Pons (tissue), 1 donor: ENCODE results near the gene CLHC1.
A peak's percentile ranks its signal among the peaks of the same experiment; 100 is the strongest.

Source experiments
- DNase-seq: peaks from one replicate; pipeline ENCODE4 v3.0.0-alpha.2; 2016; ENCODE audit warnings: low spot score

Gene CLHC1

DNA sequence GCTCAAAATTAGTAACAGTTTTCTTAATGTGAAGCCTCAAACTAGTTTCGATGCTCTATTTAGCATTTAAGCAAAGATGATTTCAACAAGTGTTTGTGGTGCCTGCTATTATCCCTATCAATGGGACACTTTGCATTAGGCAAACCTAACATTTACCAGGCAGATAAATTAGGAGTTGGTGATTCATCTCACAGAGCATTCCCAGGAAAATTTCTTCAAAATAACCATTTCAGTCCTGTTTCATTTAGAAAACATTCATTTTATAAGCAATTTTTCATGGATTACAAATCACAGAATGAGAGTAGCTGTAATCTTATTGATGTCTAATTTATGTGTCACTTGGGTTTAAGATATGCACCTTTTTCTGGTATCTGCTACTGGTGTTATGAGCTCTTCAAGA, 62.7 kb downstream of the CLHC1 start:
- DNase-seq, result peak; percentile 30

- peak; percentile 98 for DNase-seq
Observed at GRCh38 chr2:55168221-55169154, 63.6 kb downstream of the CLHC1 start.

GRCh38 chr2:55165626-55166025, 66.5 kb downstream of the CLHC1 start:
- DNase-seq, result peak; percentile 27

GRCh38 chr2:55164534-55165480, 67.3 kb downstream of the CLHC1 start:
- DNase-seq, result peak; percentile 67

- DNase-seq, result peak; percentile 47
Observed at GRCh38 chr2:55163941-55164390, 68.1 kb downstream of the CLHC1 start.

- DNase-seq, result peak; percentile 74
Observed at GRCh38 chr2:55163274-55163721, 68.8 kb downstream of the CLHC1 start.

- no peak for DNase-seq
Observed at GRCh38 chr2:55162284-55163006, 69.6 kb downstream of the CLHC1 start.

- peak; percentile 65 for DNase-seq
Observed at GRCh38 chr2:55161295-55162210, 70.5 kb downstream of the CLHC1 start.

GRCh38 chr2:55160422-55160821, 71.7 kb downstream of the CLHC1 start:
- DNase-seq, result no peak

DNA sequence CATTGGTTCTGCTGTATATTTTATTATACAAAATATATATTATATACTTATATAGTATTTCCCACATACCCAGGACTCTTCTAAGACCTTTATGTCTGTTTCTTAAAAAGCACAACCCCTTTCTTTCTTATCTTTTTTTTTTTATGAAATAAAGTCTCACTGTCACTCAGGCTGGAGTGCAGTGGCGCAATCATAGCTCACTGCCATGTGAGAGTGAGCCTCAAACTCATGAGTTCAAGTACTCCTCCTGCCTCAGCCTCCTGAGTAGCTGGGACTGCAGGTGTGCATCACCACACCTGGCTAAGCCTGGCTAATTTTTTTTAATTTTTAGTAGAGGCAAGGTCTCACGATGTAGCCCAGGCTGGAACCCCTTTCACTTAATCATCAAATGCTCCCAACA, 72.3 kb downstream of the CLHC1 start:
- DNase-seq, result no peak

DNA sequence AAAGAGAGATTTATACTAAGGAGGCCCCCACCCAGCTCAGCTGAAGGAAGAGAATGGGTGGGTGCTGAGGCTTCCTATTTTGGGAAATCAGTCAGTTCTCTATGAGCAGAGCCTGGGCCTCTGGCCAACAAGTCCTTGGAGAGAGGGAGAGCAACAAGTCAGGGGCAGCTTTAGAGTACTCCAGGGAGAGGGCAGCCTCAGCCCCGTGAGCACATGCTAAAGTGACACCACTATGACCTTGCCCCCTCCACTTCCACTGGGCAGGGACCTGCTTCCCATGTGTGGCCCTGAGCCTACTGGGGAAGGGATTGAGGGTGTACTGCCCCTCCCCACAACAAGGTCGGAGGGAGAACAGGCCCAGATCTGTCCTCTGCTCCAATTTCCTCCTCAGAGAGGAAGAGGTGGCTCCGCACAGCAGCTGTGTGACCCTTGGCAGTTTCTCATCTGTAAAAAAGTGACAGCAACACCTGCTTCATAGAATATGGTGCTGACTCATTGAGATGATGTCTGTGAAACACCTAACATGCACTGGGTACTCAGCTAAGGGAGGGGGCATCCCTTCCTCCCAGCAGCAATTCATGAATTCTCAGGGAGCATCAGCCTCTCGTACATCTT, 72.9 kb downstream of the CLHC1 start:
- DNase-seq, result peak; percentile 70

DNA sequence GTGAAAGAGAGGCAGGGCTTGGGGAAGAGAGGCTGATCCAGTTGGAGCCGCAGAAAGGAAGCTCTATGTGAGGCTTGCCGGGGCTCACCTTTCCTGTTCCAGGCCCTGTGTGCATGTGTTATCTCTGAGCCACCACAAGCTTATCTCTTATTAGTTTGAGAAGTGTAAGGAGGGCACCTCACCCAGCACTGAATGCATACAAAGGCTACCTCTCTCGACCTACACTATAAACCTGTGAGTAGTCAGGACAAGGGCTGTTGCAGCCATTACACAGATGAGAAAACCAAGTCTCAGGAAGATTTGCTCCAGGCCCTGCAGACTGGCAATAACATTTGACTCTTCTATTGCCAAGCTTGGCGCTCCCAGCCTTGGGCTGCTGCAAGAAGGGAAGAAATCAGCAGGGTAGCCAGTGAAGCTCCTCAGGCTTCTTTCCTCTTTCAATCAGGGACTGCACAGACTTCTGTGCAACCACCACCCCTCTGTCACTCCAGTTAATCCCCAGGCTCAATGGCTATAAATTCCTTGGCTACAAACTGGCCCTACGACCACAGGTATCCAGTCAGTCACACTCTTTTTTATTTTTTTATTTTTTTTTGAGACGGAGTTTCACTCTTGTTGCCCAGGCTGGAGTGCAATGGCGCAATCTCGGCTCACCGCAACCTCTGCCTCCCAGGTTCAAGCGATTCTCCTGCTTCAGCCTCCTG, 73.8 kb downstream of the CLHC1 start:
- no peak for DNase-seq

DNA sequence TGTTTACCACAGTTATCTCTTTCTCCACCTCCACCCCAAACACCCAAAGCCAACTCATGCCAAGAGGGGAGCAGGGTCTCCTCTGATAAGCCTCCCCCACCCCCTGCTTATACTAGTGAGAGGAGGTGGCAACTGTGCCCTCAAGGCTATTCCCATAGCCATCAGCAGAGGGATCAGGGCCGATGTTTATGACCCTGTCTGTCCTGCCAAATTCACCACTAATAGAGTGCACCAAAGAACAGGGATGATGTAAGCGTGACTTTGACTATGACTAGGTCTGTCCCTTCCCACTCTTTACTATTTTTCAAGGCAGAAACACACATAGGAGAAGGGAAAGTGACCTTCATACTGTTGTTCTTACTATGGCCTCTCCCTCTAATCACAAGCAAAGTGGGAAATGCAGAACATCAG, 74.6 kb downstream of the CLHC1 start:
- peak; percentile 40 for DNase-seq

DNA sequence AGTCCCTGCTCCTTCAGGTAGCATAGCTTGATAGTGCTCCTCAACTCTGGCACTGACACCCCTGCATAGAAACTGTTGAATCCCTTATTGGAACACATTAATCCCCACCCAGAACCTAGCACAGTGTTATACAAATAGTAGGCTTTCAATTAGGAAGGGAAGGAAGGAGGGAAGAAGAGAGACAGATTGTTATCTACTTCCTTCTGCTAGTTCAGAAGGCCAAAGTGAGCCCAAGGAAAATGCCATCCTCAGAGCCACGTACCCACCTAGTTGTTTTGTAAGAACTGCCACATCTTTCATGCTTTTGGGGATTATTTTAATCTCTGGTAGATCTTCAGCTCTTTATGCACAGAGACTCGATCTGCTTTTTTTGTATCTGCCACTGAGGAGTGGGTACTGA, 75.1 kb downstream of the CLHC1 start:
- DNase-seq, result no peak

DNA sequence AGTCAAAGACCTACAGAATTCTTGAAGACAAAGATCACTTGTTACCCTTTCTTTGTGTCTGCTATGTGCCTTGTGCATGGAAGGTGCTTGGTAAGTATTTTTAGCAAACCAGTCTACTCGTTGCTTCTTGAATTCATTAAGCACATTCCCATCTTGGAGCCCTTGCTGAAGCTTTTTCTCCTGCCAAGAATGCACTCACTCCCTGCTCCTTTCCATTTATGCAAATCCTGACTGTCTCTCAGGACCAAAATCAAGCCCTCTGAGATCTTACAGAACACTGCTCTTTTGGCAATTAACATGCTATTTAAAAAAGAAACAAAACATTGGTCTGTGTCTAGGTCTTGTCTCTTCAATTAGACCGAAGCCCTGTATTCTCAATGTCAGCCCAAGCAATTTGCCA, 75.8 kb downstream of the CLHC1 start:
- DNase-seq, result peak; percentile 81

DNA sequence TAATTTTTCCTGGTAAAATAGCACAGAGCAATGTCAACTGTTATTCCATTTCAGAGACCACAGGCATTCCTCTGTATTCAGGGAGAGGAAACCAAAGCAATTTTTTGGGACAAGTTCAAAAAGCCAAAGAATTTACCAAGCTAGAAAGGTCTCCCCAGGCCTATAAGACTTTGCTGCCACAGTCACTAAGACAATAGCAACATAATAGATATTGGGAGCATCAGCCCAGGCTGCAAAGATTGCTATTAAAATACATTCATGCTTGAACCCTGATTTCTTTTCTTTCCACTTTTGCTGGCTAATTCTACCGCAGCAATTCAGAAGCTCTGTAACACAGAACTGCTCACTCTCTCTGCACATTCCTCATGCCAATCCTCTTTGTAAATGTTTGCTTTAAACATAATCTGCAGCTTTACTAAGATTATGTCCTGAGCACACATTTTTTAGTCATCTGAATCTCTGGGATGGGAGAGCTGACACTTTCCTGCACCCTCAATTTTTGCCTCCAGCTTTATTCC, 76.3 kb downstream of the CLHC1 start:
- DNase-seq, result peak; percentile 47

DNA sequence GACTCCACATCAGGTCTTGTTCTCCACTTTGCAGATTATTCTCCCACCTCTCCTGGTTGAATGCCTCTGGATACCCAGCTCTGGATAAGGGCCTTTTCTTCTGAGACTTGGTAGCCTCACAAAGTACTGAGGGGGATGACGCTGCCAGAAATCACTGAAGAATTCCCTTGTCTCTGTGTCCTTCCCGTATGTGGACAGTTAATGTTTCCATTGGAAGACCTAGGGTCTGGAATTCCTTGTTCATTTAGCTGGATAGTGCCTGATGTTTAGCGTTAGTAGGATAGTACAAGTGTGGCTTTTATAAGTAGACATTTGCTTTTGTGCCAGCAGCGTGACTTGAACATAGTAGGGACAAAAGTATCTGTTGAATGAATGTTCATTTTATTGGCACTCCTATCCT, 76.9 kb downstream of the CLHC1 start:
- peak; percentile 54 for DNase-seq

GRCh38 chr2:55154525-55155030, 77.5 kb downstream of the CLHC1 start:
- no peak for DNase-seq
